Sigmoid colon (tissue), 4 donors: Measurements from ENCODE around the gene LTN1.

ENCODE experiments used
- CTCF ChIP-seq, 4 experiments: fragments of 450-650 bp in 3 of 4; fragments of 200-600 bp in 1 of 4; IDR thresholded peaks; one replicate each; pipeline ENCODE4 v1.5.1; 2016 to 2019; ENCODE audit warnings: antibody characterized with exemption in 4 of 4, mild to moderate bottlenecking in 3 of 4, moderate library complexity in 2 of 4
- POLR2AphosphoS5 ChIP-seq, 4 donors: sonication (generic); formaldehyde crosslinking; IDR thresholded peaks; one replicate each; pipeline ENCODE4 v1.6.1; 2017; ENCODE audit warnings: antibody characterized with exemption in 4 of 4

GRCh38 chr21:29007810-29008209 is 15.1 kb upstream of the LTN1 start:
- TF ChIP-seq CTCF (IDR thresholded peaks at IDR 0.05) (no peak), POLR2AphosphoS5 (IDR thresholded peaks at IDR 0.05) (no peak)
